Activated CD4-positive, alpha-beta T cell treated with anti-CD3 and anti-CD28 coated beads, Interleukin-2, amount 50 U/mL, for 48 hours (primary cell): ENCODE results near the gene UBD.

ENCODE experiments used
- DNase-seq, 2 experiments: peaks; one replicate each; pipeline ENCODE4 v3.0.0-alpha.2; 2020

UBD gene

DNA sequence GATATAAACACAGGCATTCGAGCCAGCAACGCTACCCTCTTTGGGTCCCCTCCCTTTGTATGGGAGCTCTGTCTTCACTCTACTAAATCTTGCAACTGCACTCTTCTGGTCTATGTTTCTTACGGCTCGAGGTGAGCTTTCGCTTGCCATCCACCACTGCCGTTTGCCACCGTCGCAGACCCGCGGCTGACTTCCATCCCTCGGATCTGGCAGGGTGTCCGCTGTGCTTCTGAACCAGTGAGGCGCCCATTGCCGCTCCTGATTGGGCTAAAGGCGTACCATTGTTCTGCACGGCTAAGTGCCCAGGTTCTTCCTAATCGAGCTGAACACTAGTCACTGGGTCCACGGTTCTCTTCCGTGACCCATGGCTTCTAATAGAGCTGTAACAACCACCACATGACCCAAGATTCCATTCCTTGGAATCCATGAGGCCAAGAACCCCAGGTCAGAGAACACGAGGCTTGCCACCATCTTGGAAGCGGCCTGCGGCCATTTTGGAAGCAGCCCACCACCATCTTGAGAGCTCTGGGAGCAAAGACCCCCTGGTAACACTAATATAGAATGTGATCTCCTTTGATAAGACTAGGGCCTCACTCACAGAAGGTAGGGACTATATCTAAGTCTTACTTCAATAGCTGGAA, 973 bp downstream of the UBD start:
- no peak for DNase-seq

DNA sequence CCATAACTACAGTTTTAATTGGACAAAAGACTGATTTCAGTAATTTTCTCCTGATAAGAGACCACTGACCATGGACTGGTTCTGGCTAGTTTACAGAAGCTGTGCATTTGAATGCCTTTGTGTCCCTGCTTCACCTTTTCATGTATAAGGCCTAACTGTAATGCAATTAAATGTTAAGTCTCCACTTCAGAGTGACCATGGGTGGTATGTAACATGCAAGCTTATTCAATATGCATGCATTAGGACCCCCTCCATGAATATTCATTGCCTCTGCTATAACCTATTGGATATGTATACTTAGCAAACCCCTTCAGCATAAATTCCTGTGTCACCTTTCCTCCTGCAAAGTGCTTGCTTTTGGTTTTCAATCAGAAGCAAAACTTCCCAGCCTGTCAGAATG, 2.2 kb downstream of the UBD start:
- DNase-seq, result no peak

DNA sequence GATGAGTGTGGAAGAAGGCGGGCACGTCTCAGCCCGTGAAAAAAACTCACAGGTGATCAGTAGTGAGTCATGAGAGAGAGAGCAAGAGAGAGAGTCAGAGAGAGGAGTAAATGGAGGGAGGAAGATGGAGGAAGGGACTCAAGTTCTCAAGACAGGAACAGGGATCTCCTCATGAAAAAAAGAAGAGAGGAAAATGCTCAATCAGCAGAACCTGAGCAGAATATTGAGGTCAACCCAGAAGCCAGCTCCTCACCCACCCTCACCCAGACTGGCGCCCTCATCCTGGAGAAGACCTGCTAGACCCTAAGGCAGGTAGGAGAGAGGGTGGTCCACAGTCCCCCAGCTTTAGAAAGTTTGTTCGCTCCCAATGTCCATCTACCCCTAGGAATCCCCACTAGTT, 4.8 kb downstream of the UBD start:
- DNase-seq, result no peak

DNA sequence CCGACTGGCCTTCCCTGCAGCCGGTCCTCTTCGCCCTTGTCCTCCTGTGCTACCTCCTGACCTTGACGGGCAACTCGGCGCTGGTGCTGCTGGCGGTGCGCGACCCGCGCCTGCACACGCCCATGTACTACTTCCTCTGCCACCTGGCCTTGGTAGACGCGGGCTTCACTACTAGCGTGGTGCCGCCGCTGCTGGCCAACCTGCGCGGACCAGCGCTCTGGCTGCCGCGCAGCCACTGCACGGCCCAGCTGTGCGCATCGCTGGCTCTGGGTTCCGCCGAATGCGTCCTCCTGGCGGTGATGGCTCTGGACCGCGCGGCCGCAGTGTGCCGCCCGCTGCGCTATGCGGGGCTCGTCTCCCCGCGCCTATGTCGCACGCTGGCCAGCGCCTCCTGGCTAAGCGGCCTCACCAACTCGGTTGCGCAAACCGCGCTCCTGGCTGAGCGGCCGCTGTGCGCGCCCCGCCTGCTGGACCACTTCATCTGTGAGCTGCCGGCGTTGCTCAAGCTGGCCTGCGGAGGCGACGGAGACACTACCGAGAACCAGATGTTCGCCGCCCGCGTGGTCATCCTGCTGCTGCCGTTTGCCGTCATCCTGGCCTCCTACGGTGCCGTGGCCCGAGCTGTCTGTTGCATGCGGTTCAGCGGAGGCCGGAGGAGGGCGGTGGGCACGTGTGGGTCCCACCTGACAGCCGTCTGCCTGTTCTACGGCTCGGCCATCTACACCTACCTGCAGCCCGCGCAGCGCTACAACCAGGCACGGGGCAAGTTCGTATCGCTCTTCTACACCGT, 6.1 kb downstream of the UBD start:
- peak; percentile 19 for DNase-seq

DNA sequence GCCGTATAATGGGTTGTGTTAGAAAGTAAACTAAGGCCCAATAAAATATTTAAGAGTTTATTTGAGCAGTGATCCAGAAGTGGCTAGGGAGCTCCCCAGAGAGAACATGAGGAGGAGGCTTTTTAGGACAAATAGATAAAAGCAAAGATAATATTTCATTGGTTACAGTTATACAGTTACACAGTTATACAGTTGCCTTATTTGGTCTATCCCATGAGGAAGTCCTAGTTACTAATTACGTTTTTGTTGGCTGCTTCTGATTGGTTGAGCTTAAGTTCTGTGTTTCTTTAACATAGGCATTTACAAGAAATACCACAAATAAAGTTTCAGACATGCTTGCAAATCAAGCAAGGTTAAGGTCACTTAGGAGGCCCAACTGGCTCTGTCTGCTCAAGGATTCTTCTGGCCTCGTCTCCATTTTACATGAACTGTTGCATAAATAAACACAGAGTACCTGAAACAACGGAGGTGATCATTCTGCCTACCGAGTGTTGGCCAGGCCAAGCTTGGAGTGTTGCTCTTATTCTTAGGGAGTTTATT, 7.0 kb downstream of the UBD start:
- no peak for DNase-seq

DNA sequence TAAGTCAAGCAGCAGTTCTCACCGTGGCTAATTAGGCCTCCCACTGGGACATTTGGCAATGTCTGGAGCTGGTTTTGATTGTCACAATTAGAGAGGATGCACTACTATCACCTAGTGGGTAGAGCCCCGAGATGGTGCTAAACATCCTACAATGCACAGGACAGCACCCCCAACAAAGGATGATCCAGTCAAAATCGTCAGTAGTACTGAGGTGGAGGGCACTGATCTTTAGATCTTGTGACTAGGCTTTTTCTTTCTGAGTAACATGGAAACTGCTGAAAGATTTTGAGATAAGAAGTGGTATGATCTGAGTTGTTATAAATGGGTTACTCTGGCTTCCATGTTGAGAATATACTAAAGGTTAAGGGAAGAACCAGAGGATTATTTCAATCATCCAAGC, 12.0 kb downstream of the UBD start:
- no peak for DNase-seq

DNA sequence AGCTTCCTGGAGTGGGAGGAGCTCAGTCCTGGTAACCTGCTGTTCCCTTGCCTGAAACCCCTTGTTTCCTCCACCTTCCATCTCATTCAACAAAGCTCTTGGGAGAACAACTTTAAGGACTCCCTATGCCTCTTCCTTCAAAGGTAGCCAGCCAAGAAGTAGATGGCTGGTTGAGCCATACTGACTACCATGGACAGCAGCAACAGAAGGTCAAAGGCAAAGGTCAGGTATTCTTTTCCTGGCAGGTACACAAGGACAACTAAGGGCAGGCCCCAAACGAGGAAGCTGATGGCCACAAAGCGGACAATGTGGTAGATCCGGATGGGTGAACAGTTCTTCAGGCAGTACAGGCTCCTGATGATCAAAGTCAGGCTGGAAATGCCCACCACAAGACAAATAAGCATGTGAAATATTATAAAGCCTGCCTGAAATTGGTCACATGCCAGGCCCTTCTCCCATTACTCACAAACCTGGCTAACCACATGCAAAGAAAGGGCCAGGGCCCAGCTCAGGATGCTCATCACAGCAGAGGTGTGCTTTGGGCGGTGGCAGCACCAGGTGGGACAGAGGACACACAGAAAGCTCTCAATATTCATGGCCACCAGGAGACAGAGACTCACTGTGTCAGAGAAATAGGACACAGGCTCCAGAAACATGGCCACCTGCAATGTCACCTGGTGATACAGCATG, 21.7 kb downstream of the UBD start:
- DNase-seq, result no peak

DNA sequence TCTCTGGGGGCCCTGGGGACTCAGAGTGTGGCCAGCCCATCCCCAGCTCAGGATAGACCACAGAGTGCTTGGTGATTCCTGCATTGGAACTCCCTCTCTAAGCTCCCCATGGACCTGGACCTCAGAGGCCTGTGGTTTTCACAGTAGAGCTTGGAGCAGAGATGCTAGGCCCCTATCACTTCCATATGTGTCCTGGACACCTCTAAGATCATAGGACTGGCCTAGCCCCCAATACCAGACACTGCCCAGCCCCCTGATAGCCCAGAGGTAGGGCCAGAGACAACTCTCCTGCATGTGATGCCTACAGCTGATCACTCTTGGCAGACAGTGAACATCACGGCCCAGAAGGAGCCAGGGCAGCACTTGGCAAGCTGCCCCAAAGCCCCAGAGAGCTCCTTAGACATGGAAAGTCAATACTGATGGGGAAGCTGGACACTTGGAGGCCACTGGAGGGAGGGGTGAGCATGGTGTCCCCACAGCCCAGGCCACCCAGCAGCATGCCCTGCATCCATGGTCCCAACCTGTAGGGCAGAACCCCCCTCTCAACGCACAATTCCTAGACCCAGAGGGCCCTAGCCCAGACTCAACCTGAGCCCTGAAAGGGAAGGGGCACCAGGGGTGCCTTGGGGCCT, 27.1 kb downstream of the UBD start:
- no peak for DNase-seq

DNA sequence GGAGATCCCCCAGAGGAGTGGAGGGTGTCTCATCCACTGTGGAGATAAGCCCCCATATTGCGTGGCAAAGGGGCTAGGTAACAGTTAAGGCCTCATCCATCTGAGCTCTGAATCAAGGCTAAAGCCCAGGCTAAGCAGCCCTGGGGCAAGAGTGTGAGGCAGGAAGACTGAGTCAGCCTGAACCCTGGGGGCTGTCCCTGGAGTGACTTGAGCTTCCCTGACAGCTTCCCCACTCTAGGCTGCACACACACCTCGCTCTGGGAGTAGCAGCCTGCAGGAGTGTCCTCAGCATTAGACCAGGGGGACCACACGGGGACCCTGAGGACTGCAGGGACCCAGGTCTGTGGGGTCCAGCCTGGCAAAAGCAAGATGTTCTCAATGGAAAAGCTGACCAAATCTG, 27.9 kb downstream of the UBD start:
- peak; percentile 32 to 34 for DNase-seq

DNA sequence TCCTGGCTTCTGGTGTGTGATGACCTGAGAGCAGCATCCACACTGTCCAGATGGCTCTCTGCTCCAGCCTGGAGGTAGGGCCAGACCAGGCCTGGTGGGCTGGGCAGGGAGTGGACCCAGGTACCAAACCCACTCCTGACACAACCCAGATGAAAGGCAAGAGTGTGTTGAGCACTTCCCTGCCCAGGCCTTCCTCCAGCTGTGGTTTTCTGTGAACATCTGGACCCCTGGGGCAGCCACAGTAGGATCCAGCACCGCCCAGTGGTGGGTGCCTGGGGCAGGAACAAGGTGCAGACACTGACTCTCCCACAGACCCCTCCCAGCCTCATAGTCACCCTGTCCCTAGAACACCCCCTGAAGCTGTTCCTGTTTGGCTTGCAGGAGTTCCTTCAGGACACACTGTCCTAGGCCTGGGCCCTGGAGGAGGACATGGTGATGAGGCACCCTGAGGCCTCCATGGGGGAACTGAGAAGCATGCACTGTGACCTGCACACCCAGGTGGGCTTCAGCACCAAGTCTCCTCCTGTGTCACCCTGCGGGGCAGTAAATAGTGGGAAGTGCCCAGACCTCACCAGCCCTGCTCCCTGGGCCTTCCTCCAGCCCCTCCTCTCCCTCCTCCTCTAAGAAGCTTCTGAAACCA, 28.7 kb downstream of the UBD start:
- no peak for DNase-seq

DNA sequence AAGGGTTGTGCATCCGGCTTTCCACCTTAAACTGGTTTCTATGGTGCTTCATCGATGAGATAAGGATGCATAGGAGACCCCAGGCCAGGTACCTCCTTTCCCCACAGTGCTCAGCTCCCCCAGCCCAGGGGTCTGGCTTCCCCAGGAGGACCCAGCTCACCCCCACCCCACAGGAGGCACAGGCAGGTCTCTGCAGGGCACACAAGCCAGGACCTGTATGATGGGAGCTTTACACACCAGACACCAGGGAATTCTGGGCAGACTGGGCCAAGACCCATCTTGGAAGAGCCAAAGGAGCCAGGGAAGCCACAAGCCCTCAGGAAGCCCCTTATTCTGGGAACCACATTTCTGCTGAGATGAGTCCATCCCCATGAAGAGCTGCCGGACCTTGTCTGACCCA, 29.6 kb downstream of the UBD start:
- no peak for DNase-seq

DNA sequence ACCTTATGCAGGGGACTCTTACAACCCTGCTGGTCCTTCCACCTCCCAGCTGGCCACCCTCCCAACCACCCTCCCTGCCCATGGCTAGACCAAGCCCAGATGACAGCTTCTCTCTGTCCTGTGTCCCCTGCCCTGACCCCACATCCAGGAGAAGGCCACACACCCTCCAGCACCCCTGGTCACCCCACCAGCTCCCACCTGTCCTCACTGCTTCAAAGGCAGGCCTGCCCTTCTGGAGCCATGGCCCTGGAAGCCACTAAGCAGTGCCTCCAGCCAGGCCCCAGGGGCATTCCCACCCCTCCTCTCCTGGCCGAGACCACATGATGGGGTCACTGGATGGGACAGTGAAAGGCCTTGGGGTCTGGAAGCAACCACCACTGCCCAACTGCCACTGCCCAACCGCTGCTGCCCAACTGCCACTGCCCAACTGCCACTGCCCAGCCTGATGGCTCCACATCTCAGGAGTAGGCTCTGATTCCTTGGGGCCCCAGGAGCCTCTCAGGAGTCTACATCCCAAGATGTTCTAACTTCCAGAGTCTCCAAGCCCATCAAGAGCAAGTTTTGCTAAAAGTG, 30.5 kb downstream of the UBD start:
- no peak for DNase-seq

DNA sequence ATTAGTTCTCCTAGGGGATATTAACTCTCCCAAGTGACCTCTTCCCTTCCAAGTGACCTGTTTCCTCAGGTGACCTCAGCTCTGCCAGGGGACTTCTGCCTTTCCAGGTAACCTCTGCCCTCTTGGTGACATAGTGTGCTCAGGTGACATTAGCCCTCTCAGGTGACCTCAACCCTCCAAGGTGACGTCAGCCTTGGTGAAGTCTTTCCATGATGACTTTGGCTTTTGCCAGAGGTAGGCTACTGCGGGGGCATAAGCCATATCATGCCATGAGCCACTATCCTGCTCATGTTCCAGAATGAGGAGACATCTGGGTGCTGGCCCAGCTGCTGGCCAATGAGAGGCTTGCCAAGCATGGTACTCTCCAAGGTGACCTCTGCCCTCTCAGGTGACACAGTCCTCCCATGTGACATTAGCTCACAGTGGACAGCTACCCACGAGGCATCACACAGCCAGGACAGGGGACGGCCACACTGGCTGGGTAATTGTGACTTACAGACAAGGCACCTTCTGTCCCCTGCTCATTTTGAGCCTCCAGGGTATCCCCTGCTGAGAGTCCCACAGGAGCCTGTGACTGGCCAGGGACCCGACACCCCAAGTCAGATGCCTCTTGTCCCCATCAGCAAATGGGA, 31.1 kb downstream of the UBD start:
- no peak for DNase-seq

DNA sequence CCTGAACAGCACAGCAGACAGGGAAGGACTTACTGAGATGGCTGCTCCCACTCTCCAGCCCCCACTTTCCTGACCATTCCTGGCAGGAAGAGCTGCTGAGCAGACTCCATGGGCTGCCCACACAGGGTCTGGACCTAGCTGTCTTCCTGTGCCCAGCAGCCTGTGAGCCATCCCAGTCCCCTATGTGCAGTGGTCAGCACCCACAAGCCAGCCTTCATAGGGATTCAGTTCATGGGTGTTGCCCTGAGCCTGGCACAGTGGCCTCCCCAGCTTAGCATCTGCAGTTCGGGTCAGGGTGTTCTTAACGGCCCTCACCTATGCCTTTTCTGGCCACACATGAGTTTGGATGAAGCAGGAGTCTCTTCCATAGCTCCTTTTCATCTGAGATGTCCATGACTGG, 32.0 kb downstream of the UBD start:
- DNase-seq, result no peak

DNA sequence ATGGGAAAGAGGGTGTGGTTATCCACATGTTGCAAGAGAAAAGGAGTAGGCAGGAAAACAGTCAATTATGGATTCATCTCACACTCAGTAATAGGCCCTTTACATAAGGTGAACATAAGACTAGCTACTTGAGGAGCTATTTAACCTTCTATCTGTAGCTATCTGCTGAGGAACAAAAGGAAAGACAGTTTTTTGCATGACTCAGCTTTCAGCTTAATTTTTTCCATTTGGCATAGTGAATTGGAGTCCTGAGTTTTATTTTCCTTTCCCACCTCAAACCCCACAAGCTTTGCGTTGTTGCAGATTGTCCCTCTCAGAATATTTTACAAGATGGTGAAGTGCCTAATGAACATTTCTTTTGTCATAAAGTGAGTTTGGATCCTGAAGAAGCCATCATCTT, 32.4 kb downstream of the UBD start:
- no peak for DNase-seq

DNA sequence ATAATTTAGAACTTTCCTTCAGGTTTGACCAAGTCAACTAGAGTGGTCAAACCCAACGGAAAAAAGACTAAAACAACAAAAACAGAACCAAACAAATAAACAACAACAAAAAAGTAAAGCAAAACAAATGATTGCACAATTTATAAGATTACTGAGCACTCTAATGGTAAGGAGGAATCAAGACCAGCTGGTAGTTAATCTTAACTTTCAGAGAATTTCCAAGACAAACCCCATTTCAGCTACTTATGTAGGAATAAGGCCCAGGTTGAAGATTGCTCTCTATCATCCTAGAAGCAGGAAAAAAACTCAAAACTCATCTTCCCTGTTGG, 34.3 kb downstream of the UBD start:
- no peak for DNase-seq

DNA sequence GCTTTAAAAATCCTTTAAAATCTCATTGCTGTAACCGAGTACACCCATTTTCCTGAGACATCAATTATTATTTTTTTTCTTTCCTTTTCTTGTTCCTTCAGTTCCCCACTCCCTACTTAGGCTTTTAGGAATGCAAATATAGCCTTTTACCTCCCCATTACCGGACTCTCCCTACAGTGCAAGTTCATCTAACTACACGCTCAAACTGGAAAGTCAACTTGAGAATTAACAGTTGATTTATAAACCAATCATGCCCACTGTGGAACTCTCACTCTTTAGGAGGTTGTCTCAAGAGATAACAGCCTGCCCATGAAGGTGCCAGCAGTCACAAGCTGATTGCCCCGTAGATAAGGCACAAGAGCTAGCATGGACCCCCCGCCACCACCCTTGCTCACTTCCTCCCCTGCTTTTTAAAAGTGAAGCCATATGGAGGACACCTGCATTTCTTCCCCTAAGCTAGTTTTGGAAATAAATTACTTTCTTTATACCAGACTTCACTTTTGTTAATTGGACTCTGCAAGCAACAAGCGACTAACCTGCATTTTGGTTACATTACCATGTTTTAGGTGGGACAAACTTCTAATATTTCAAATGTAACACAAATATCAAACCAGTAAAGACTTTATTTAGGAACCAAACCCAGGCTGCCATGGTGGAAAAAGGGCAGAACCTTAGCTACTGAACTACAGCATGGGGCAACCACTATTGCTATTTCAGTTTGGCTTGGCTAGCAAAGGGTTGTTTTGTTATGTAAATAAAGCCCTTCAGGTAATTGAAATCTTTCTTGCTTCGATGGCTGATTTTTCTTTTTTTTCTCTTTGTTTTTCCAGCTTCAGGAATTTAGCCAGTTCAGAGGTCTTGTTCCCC, 34.9 kb downstream of the UBD start:
- DNase-seq, result no peak

DNA sequence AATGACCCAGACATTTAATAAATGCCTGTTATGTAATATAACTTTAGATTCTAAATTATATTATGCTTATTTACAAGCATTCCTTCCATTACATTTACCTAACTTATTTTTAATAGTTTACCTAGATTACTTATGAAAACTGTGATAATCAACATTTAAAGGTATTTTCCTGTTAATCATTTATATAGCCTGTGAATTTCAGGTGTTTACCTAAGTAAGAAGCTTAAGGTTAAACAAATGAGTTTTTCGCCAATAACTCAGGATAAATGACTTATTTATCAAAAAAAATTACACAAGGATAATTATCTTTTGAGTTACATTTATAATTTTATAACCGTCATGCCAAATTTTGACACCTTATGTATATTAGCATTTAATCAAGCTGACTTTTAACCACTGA, 35.5 kb downstream of the UBD start:
- no peak for DNase-seq

DNA sequence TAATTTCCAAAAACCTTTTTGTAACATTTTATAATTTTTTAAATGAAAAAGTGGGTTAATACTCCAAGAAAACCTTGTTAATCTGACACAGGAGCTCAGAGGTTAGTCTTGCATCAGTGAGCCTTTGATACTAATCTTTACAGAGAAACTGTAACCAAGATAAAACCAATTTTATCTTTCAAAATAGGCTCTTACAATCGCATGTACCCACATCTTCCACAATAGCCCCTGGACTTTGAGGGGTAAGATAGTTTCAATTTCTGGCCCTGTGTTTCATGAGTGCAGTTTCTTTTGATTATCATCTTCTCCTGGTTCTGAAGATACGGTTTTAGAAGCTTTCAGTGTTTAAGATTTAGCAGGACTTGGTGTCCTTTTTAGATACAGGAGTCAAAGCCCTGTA, 37.3 kb downstream of the UBD start:
- no peak for DNase-seq

DNA sequence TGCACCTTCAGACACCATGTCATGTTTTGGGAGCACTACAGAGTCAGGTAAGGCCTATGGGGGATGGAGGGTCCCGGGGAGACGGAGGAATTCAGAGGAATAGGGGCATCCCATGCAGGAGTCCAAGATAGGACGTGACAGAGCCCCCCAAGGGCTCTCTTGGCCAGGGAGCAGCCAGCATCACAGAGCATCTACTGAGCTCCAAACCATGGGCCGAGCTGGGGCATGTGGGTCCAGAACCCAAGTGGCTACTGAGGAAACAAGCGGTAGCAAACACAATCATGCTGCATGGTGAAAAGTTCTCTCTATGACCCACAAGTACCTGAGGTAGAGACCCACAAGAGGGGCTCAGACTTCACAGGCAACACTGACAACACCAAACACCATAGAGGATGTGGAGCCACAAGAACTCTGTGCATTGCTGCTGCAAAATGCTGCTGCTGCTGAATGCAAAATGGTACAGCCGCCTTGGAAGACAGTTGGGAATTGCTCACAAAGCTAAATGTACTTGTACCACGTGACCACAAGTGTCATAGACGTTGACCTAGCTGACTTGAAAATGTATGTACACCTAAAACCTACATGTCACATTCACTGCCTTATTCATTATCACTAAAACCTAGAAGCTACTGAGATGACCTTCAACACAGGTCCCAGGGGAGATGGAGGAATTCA, 38.4 kb downstream of the UBD start:
- DNase-seq, result no peak

DNA sequence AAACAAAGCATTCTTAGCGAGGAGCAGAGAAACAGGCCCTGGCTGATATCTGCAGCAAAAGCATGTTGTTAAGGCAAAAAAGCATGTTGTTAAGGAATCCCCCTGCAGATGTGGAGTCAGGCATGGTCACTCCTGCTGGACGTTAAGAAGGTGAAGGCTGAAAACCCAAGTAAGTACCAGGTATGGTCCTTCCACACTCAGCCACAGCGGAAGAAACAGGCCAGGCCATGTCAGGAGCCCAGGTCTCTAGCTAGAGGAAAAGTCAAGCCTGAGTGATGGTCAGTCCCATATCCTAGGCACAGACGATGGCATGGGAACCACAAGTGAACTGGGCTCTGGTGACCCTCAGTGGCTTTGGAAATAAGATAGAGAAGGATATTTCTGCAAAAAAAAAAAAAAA, 39.3 kb downstream of the UBD start:
- DNase-seq, result no peak
